Measurements from ENCODE around the gene ORM1.

The ORM1 gene

GRCh38 chr9:114338187-114338586 is 15.3 kb downstream of the ORM1 start:
- TF ChIP-seq, protein P1, sequence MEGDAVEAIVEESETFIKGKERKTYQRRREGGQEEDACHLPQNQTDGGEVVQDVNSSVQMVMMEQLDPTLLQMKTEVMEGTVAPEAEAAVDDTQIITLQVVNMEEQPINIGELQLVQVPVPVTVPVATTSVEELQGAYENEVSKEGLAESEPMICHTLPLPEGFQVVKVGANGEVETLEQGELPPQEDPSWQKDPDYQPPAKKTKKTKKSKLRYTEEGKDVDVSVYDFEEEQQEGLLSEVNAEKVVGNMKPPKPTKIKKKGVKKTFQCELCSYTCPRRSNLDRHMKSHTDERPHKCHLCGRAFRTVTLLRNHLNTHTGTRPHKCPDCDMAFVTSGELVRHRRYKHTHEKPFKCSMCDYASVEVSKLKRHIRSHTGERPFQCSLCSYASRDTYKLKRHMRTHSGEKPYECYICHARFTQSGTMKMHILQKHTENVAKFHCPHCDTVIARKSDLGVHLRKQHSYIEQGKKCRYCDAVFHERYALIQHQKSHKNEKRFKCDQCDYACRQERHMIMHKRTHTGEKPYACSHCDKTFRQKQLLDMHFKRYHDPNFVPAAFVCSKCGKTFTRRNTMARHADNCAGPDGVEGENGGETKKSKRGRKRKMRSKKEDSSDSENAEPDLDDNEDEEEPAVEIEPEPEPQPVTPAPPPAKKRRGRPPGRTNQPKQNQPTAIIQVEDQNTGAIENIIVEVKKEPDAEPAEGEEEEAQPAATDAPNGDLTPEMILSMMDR (conservative IDR thresholded peaks at IDR 0.05; ENCODE audit: low read depth, low read length): no peak
- DNase-seq (ENCODE audit: low read depth): no peak
- no peak overlapping the region for H3K4me3 ChIP-seq (ENCODE audit: low read length)

DNA sequence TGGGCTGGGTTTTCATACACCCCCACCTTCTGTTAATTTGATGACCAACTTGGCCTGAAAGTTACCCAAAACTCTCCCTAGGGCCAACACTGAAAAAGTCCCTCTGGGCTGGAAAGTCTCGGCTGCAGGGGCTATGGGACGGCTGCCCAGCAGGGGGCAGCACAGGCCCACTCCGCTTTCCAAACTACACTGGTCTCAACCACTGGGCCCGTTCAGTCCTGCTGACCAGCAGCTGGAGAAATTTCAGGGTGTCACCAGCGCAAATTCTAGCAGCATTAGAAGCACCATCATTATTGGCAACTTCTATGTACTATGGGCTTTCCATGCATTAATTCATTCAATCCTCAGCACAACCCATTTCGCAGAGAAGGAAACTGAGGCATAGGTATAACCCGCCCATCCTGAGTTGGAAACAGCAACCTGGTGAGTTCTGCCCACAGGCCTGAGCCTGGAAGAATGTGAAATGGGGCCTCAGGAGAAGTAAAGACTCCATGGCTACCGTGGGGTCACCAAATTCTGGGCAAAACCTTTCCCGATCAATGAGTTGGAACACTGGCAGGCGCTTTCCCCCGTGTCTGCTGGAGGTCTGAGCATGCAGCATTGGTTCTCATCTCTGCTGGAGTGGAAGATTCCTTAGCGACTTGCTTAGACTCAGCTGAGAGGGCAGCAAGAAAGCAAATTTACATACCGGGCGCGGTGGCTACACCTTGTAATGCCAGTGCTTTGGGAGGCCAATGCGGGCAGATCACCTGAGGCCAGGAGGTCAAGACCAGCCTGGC is 16.4 kb downstream of the ORM1 start:
- no peak for DNase-seq (ENCODE audit: low read depth)
- TF ChIP-seq, protein P1 (conservative IDR thresholded peaks at IDR 0.05; ENCODE audit: low read depth, low read length): peak; percentile 94
- no peak overlapping the region for H3K4me3 ChIP-seq (ENCODE audit: low read length)

DNA sequence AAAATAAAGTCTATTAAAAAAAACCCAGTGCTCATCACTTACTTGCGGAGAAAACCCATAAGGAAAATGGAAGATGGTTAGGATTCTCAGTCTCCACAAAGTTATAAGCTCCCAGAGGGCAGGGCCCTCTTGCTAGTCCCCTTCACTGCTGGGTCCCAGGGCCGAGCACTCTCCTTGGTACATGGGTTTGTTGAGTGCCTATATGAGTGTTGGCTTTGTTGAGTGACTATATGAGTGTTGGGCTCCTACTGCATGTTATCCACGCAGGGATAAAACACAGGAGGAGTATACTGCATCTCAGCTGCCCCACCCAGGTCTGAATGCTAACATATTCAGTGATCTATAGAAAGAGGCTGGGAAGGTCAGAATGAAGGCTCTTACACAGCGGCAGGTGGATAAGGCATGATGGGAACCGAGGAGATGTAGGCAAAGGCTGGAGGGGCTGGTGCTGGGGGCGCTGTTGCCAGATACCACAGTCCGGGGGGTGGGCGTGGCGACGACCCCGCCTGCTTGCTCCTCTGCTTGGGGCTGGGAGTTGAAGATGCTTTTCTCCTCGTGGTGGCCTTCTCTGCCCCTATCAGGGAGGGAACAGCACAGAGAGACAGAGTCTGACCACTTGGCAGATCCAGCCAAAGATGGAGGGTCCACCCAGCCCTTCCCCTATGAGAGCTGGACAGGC is 18.4 kb downstream of the ORM1 start:
- TF ChIP-seq, protein P1 (conservative IDR thresholded peaks at IDR 0.05; ENCODE audit: low read depth, low read length): no peak

DNA sequence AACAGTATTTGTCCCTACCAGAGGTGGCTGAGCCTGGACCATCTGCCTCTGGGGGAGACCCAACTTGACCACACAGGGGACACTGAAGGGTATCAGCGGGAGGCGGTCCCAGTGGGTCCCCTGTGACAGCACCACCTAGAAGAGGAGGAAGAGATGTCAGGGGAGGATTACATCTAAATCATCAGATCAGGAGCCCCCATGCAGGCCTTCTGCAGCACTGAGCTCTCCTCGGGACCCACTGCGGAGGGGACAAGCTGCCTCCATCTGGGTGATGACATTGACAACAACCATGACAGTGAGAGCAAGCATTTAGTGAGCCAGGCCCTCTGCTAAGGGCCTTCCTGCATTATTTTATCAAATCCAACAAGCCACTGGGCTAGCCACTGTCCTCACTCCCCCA is 19.1 kb downstream of the ORM1 start:
- no peak overlapping the region for H3K4me3 ChIP-seq (ENCODE audit: low read length)
- no peak for DNase-seq (ENCODE audit: low read depth)
- TF ChIP-seq, protein P1 (conservative IDR thresholded peaks at IDR 0.05; ENCODE audit: low read depth, low read length): no peak

More for the DNA sequence above, 18.4 kb downstream of the ORM1 start:
- H3K4me3 ChIP-seq (ENCODE audit: low read length): no peak overlapping the region
- DNase-seq (ENCODE audit: low read depth): no peak

- no peak overlapping the region for H3K4me3 ChIP-seq (ENCODE audit: low read length)
- no peak for DNase-seq (ENCODE audit: low read depth)
- TF ChIP-seq, protein P1 (conservative IDR thresholded peaks at IDR 0.05; ENCODE audit: low read depth, low read length): no peak
Measured at GRCh38 chr9:114342755-114343440, 20.0 kb downstream of the ORM1 start.

DNA sequence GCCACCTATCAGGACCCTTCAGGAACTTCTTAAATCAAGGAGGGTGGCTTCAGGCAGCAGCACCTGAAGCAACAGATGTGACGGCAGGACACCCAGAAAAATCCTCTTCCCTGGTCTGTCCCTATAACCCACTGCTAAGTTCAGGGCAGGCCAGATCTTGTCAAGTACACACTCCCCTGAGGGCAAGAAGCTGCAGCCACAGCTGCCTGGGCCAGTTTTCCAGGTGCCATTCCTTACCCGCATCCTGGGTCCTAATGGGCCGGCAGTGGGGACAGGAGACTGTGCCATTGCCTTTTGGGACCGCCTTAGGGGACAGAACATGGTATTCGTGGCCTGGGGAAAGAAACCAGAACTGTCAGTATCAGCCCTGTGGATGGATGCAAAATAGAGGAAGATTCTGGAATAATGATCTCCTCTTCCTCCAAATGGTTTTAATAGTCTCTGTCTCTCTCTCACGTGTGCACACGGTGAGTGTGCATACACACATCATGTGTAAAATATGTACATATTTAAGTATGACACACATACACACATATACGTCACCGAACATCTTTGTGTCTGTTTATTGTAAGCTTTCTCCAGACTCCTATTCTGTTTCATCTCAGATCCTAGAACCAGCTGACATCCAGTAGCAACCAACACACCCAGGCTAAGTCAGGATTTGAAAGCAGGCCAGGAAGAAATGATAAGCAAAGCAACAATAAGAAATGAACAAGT is 20.7 kb downstream of the ORM1 start:
- no peak for DNase-seq (ENCODE audit: low read depth)
- no peak overlapping the region for H3K4me3 ChIP-seq (ENCODE audit: low read length)
- TF ChIP-seq, protein P1 (conservative IDR thresholded peaks at IDR 0.05; ENCODE audit: low read depth, low read length): no peak
